ENCODE measurements around the gene UBALD1. TPM values are rescaled to one million over a fixed set of nuclear protein-coding genes. Genes with fewer than 3 reads are reported as not detected.

The UBALD1 gene
- total RNA-seq, 6 experiments from 2014 or later = 23.5 to 33.2 (median 27.9) TPM

GRCh38 chr16:4588386-4588785 is 26.3 kb downstream of the UBALD1 start:
- no peak for TF ChIP-seq CTCF (IDR thresholded peaks at IDR 0.05)
- Mint-ChIP-seq H3K36me3 (ENCODE audit: low read depth) (peaks cover 5% of the 10 kb centered on the region; the same call in 1 of the 2 replicates), H3K4me1 (ENCODE audit: low read depth) (no peaks in the 10 kb centered on the region), H3K27me3 (ENCODE audit: insufficient read depth) (peaks cover 33% of the 10 kb centered on the region), H3K9me3 (peaks cover 11% of the 10 kb centered on the region), H3K4me3 (no peak overlapping the region), H3K27ac (no peak overlapping the region)
- no peak for DNase-seq

GRCh38 chr16:4586291-4586690 is 28.4 kb downstream of the UBALD1 start:
- Mint-ChIP-seq H3K9me3 (peaks cover 11% of the 10 kb centered on the region), H3K36me3 (ENCODE audit: low read depth) (peaks cover 5% of the 10 kb centered on the region; the same call in 1 of the 2 replicates), H3K4me1 (ENCODE audit: low read depth) (no peaks in the 10 kb centered on the region), H3K4me3 (no peak overlapping the region), H3K27me3 (ENCODE audit: insufficient read depth) (peaks cover 32% of the 10 kb centered on the region), H3K27ac (no peak overlapping the region)
- no peak for TF ChIP-seq CTCF (IDR thresholded peaks at IDR 0.05)
- DNase-seq = no peak

GRCh38 chr16:4583906-4584305 is 30.8 kb downstream of the UBALD1 start:
- TF ChIP-seq CTCF (IDR thresholded peaks at IDR 0.05) = no peak
- DNase-seq = no peak
- H3K4me3 Mint-ChIP-seq = no peak overlapping the region
- peaks cover 26% of the 10 kb centered on the region for H3K27me3 Mint-ChIP-seq (ENCODE audit: insufficient read depth)
- peaks cover 11% of the 10 kb centered on the region for H3K9me3 Mint-ChIP-seq
- H3K27ac Mint-ChIP-seq = no peak overlapping the region
- no peaks in the 10 kb centered on the region for H3K4me1 Mint-ChIP-seq (ENCODE audit: low read depth)
- peaks cover 4% of the 10 kb centered on the region; the same call in 1 of the 2 replicates for H3K36me3 Mint-ChIP-seq (ENCODE audit: low read depth)

- Mint-ChIP-seq H3K9me3 (no peaks in the 10 kb centered on the region), H3K4me3 (no peak overlapping the region), H3K27me3 (ENCODE audit: insufficient read depth) (peaks cover 7% of the 10 kb centered on the region), H3K27ac (no peak overlapping the region), H3K4me1 (ENCODE audit: low read depth) (no peaks in the 10 kb centered on the region), H3K36me3 (ENCODE audit: low read depth) (no peaks in the 10 kb centered on the region)
- peak; percentile 4 for DNase-seq
- TF ChIP-seq CTCF (IDR thresholded peaks at IDR 0.05) = no peak
Observed at GRCh38 chr16:4580250-4580649, 34.4 kb downstream of the UBALD1 start.

- Mint-ChIP-seq H3K4me3 (no peak overlapping the region), H3K4me1 (ENCODE audit: low read depth) (no peaks in the 10 kb centered on the region), H3K27ac (no peak overlapping the region), H3K36me3 (ENCODE audit: low read depth) (no peaks in the 10 kb centered on the region), H3K9me3 (no peaks in the 10 kb centered on the region), H3K27me3 (ENCODE audit: insufficient read depth) (peaks cover 11% of the 10 kb centered on the region)
- no peak for TF ChIP-seq CTCF (IDR thresholded peaks at IDR 0.05)
- DNase-seq = no peak
Observed at GRCh38 chr16:4578961-4579530, 35.6 kb downstream of the UBALD1 start.
